NCI-H187 treated with DMSO at 0.1 percent for 48 hours (cell line): ENCODE data around the gene SBF2.

Experiments used
- DNase-seq: peaks from one replicate; lab custom pipeline; 2025; lab: John Stamatoyannopoulos, UW

The SBF2 gene

GRCh38 chr11:9852465-9852864, 441.6 kb downstream of the SBF2 start:
- no peak for DNase-seq

GRCh38 chr11:9851366-9851765, 442.7 kb downstream of the SBF2 start:
- DNase-seq: no peak

GRCh38 chr11:9850224-9850895, 443.7 kb downstream of the SBF2 start:
- DNase-seq: no peak

- DNase-seq: no peak
These were observed 444.6 kb downstream of the SBF2 start for GRCh38 chr11:9849389-9849788.

GRCh38 chr11:9847636-9848035, 446.4 kb downstream of the SBF2 start:
- no peak for DNase-seq

GRCh38 chr11:9842923-9843322, 451.1 kb downstream of the SBF2 start:
- DNase-seq: no peak

GRCh38 chr11:9840460-9841004, 453.5 kb downstream of the SBF2 start:
- DNase-seq: no peak

GRCh38 chr11:9839550-9839949, 454.5 kb downstream of the SBF2 start:
- DNase-seq: no peak

- no peak for DNase-seq
These were observed 455.1 kb downstream of the SBF2 start for GRCh38 chr11:9838961-9839360.

- DNase-seq: no peak
These were observed 455.8 kb downstream of the SBF2 start for GRCh38 chr11:9838229-9838628.

GRCh38 chr11:9834291-9834690, 459.7 kb downstream of the SBF2 start:
- DNase-seq: no peak

GRCh38 chr11:9831122-9831521, 462.9 kb downstream of the SBF2 start:
- DNase-seq: no peak

- DNase-seq: no peak
These were observed 466.3 kb downstream of the SBF2 start for GRCh38 chr11:9827708-9828107.

- DNase-seq: no peak
These were observed 467.6 kb downstream of the SBF2 start for GRCh38 chr11:9826390-9826789.

GRCh38 chr11:9825895-9826294, 468.1 kb downstream of the SBF2 start:
- no peak for DNase-seq

GRCh38 chr11:9825315-9825714, 468.7 kb downstream of the SBF2 start:
- no peak for DNase-seq

GRCh38 chr11:9823887-9824385, 470.1 kb downstream of the SBF2 start:
- DNase-seq: no peak

GRCh38 chr11:9823439-9823838, 470.6 kb downstream of the SBF2 start:
- DNase-seq: no peak

GRCh38 chr11:9821008-9821752, 472.8 kb downstream of the SBF2 start:
- DNase-seq: no peak

GRCh38 chr11:9820260-9820659, 473.8 kb downstream of the SBF2 start:
- DNase-seq: no peak

GRCh38 chr11:9817191-9817590, 476.8 kb downstream of the SBF2 start:
- DNase-seq: no peak

- DNase-seq: no peak
These were observed 478.4 kb downstream of the SBF2 start for GRCh38 chr11:9815486-9816136.

GRCh38 chr11:9814108-9814507, 479.9 kb downstream of the SBF2 start:
- DNase-seq: no peak
